ENCODE results near the gene ADK.
A peak's percentile ranks its signal among the peaks of the same experiment; 100 is the strongest.
"Not testable (repeated sequence)": the region's sequence is repeated elsewhere in the genome, so short reads cannot be mapped to it uniquely, and the experiment has no call there.

ADK gene

DNA sequence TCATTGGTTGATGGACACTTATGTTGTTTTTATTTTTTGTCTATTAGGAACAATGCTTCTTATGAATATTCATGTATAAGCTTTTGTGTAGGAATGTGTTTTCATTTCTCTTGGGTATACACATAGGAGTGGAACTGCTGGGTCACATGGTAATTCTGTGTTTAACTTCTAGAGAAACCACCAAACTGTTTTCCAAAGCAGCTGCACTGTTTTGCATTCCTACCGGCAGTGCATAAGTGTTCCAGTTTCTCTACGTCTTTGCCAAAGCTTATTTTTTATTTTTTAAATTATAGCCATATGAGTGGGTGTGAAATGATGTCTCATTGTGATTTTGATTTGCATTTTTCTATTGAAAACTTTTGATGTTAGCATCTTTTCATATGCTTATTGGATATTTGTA is 51.3 kb downstream of the ADK start:
- Histone ChIP-seq H3K27ac (ENCODE audit: insufficient read depth, low read length, poor library complexity, severe bottlenecking) (no peak overlapping the region), H3K27me3 (replicated peaks; ENCODE audit: control insufficient read depth, insufficient read depth, low read length, poor library complexity, severe bottlenecking) (no peaks in the 10 kb centered on the region), H3K4me3 (ENCODE audit: insufficient read depth, low read depth, low read length, poor library complexity, severe bottlenecking) (no peak overlapping the region), H3K4me1 (ENCODE audit: control insufficient read depth, insufficient read depth, low read length, poor library complexity, severe bottlenecking) (no peaks in the 10 kb centered on the region), H3K9me3 (ENCODE audit: control insufficient read depth, low read length) (no peaks in the 10 kb centered on the region), H3K36me3 (ENCODE audit: control insufficient read depth, insufficient read depth, low read length) (no peaks in the 10 kb centered on the region)
- DNase-seq: no peak

DNA sequence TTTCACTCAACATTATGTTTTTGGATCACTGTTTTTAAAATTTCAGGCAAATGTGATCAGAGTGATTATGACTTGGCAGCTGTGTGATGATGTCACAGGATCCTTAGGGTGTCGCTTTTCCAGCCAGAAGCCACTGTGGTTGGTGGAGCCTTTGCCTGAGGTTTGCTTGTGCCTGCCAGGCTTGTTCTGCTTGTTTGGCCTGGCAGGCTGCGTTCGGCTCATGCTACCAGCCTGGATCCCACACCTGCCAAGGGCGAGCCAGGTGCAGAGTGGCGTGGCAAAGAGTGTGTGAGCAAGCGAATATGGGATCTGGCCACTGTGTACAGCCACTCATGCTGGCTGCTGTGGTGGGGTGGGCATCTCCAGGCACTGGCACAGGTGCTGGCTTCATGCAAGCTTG is 55.7 kb downstream of the ADK start:
- no peaks in the 10 kb centered on the region for H3K27me3 ChIP-seq (replicated peaks; ENCODE audit: control insufficient read depth, insufficient read depth, low read length, poor library complexity, severe bottlenecking)
- no peaks in the 10 kb centered on the region for H3K4me1 ChIP-seq (ENCODE audit: control insufficient read depth, insufficient read depth, low read length, poor library complexity, severe bottlenecking)
- no peak overlapping the region for H3K27ac ChIP-seq (ENCODE audit: insufficient read depth, low read length, poor library complexity, severe bottlenecking)
- DNase-seq: no peak
- no peaks in the 10 kb centered on the region for H3K36me3 ChIP-seq (ENCODE audit: control insufficient read depth, insufficient read depth, low read length)
- H3K9me3 ChIP-seq (ENCODE audit: control insufficient read depth, low read length): no peaks in the 10 kb centered on the region
- H3K4me3 ChIP-seq (ENCODE audit: insufficient read depth, low read depth, low read length, poor library complexity, severe bottlenecking): no peak overlapping the region

DNA sequence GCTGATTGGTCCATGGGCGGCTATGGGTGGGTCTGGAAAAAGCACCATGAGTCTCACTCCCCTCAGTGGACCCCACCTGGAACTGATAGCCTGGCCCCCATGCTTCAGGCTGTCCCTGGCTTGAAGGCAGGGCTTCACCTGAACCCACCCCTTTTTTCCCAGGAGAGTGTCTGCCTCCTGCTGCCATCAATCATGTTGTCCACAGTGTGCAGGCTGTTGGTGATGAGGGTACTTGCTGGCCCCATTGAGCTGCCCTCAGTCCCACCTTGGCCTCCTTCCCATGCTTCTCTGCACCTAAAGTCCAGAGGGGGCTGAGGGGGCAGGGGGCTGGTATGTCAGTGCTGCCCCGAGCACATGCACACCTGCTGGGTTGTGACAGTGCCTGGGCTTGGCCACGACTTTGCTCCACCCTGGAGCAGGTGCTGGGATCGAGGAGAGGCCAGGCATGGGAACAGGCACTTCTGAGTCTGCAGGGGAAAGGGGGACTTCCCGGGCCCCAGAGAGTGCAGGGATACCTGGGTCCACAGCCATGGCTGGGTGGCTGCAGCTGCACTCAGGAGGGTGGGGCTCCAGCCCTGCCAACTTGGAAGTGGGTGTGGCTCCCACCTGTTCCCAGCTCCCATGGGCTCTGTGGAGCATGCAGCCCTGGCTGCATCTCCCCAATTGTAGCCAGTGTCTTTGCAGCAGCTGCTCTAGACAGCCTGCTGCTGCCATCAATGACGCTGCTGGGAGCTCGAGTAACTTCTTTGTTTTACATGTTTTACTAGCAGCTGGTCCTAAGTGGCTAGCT is 56.9 kb downstream of the ADK start:
- H3K9me3 ChIP-seq (ENCODE audit: control insufficient read depth, low read length): no peaks in the 10 kb centered on the region
- H3K36me3 ChIP-seq (ENCODE audit: control insufficient read depth, insufficient read depth, low read length): no peaks in the 10 kb centered on the region
- H3K27ac ChIP-seq (ENCODE audit: insufficient read depth, low read length, poor library complexity, severe bottlenecking): no peak overlapping the region
- H3K4me1 ChIP-seq (ENCODE audit: control insufficient read depth, insufficient read depth, low read length, poor library complexity, severe bottlenecking): no peaks in the 10 kb centered on the region
- no peak overlapping the region for H3K4me3 ChIP-seq (ENCODE audit: insufficient read depth, low read depth, low read length, poor library complexity, severe bottlenecking)
- H3K27me3 ChIP-seq (replicated peaks; ENCODE audit: control insufficient read depth, insufficient read depth, low read length, poor library complexity, severe bottlenecking): no peaks in the 10 kb centered on the region
- DNase-seq: no peak

DNA sequence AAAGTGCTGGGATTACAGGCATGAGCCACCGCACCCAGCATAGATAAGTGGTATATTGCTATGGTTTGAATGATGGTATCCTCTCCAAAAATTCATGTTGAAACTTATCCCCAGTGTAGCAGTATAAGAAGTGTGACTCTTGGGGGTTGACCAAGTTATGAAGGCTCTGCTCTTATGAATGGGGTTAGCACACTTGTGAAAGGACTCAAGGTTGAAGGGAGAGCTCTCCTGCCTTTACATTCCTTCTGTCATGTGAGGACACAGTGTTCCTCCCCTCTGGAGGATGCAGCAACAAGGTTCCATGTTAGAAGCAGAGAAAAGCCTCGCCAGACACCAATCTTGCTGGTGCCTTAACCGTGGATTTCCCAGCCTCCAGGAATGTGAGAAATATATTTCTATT is 58.0 kb downstream of the ADK start:
- DNase-seq: no peak
- Histone ChIP-seq H3K9me3 (ENCODE audit: control insufficient read depth, low read length) (no peaks in the 10 kb centered on the region), H3K36me3 (ENCODE audit: control insufficient read depth, insufficient read depth, low read length) (no peaks in the 10 kb centered on the region), H3K27me3 (replicated peaks; ENCODE audit: control insufficient read depth, insufficient read depth, low read length, poor library complexity, severe bottlenecking) (no peaks in the 10 kb centered on the region), H3K4me3 (ENCODE audit: insufficient read depth, low read depth, low read length, poor library complexity, severe bottlenecking) (no peak overlapping the region), H3K4me1 (ENCODE audit: control insufficient read depth, insufficient read depth, low read length, poor library complexity, severe bottlenecking) (no peaks in the 10 kb centered on the region), H3K27ac (ENCODE audit: insufficient read depth, low read length, poor library complexity, severe bottlenecking) (no peak overlapping the region)

DNA sequence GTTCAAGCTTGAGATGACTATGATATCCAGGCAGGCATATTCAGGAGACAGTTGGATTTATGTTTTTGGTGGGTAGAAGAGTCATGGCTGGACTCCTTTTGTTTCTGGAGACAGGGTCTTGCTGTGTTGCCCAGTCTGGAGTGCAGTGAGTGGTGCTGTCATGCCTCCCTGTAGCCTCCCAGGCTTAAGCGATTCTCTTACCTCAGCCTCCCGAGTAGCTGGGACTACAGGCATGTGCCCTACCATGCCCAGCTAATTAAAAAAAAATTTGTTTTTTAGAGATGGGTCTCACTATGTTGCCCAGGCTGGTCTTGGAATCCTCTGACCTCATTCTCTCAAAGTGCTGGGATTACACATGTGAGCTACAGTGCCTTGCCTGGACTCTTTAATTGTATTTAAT is 62.0 kb downstream of the ADK start:
- no peak overlapping the region for H3K4me3 ChIP-seq (ENCODE audit: insufficient read depth, low read depth, low read length, poor library complexity, severe bottlenecking)
- no peak overlapping the region for H3K27ac ChIP-seq (ENCODE audit: insufficient read depth, low read length, poor library complexity, severe bottlenecking)
- no peaks in the 10 kb centered on the region for H3K9me3 ChIP-seq (ENCODE audit: control insufficient read depth, low read length)
- no peaks in the 10 kb centered on the region for H3K4me1 ChIP-seq (ENCODE audit: control insufficient read depth, insufficient read depth, low read length, poor library complexity, severe bottlenecking)
- H3K36me3 ChIP-seq (ENCODE audit: control insufficient read depth, insufficient read depth, low read length): no peaks in the 10 kb centered on the region
- DNase-seq: no peak
- H3K27me3 ChIP-seq (replicated peaks; ENCODE audit: control insufficient read depth, insufficient read depth, low read length, poor library complexity, severe bottlenecking): no peaks in the 10 kb centered on the region

DNA sequence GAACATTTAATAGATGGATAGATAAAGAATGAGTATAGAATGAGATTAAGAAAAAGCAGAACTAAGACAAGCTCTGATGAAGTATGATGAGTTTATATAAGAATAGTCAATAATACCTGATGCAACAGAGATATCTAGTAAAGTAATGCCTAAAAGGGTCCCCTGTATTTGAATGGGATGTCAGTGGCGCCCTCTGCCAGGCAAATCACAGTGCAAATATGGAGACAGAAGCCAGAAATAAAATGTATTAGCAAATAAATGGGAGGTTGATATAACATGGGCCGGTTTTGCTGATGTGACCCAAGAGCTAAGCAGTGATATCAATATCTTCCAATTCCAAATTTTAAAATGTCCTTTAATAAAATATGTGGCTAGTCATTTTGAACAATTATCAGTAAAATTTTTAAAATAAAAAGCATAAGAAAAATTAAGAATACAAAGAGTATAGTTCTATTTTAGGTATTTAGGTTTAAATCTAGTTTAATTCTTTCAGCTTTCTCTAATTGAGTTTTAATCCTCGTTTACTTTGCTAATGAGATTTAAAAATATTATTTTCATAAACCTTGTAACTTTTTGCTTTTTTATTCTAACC is 62.6 kb downstream of the ADK start:
- H3K9me3 ChIP-seq (ENCODE audit: control insufficient read depth, low read length): no peaks in the 10 kb centered on the region
- no peaks in the 10 kb centered on the region for H3K27me3 ChIP-seq (replicated peaks; ENCODE audit: control insufficient read depth, insufficient read depth, low read length, poor library complexity, severe bottlenecking)
- H3K27ac ChIP-seq (ENCODE audit: insufficient read depth, low read length, poor library complexity, severe bottlenecking): no peak overlapping the region
- H3K4me1 ChIP-seq (ENCODE audit: control insufficient read depth, insufficient read depth, low read length, poor library complexity, severe bottlenecking): no peaks in the 10 kb centered on the region
- no peak overlapping the region for H3K4me3 ChIP-seq (ENCODE audit: insufficient read depth, low read depth, low read length, poor library complexity, severe bottlenecking)
- peak in 2 of 3 donors; percentile 11 to 19 for DNase-seq
- H3K36me3 ChIP-seq (ENCODE audit: control insufficient read depth, insufficient read depth, low read length): no peaks in the 10 kb centered on the region

DNA sequence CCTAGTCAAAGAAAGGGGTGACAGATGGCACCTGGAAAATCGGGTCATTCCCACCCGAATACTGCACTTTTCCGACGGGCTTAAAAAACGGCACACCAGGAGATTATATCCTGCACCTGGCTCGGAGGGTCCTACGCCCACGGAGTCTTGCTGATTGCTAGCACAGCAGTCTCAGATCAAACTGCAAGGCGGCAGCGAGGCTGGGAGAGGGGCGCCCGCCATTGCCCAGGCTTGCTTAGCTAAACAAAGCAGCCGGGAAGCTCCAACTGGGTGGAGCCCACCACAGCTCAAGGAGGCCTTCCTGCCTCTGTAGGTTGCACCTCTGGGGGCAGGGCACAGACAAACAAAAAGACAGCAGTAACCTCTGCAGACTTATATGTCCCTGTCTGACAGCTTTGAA is 66.1 kb downstream of the ADK start:
- H3K4me3 ChIP-seq (ENCODE audit: insufficient read depth, low read depth, low read length, poor library complexity, severe bottlenecking); H3K27ac ChIP-seq (ENCODE audit: insufficient read depth, low read length, poor library complexity, severe bottlenecking); DNase-seq; H3K27me3 ChIP-seq (replicated peaks; ENCODE audit: control insufficient read depth, insufficient read depth, low read length, poor library complexity, severe bottlenecking); H3K36me3 ChIP-seq (ENCODE audit: control insufficient read depth, insufficient read depth, low read length); H3K9me3 ChIP-seq (ENCODE audit: control insufficient read depth, low read length); H3K4me1 ChIP-seq (ENCODE audit: control insufficient read depth, insufficient read depth, low read length, poor library complexity, severe bottlenecking): not testable (repeated sequence)

DNA sequence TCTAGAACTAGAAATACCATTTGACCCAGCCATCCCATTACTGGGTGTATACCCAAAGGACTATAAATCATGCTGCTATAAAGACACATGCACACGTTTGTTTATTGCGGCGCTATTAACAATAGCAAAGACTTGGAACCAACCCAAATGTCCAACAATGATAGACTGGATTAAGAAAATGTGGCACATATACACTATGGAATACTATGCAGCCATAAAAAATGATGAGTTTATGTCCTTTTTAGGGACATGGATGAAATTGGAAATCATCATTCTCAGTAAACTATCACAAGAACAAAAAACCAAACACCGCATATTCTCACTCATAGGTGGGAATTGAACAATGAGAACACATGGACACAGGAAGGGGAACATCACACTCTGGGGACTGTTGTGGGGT is 71.4 kb downstream of the ADK start:
- not testable (repeated sequence) for H3K27me3 ChIP-seq (replicated peaks; ENCODE audit: control insufficient read depth, insufficient read depth, low read length, poor library complexity, severe bottlenecking); H3K9me3 ChIP-seq (ENCODE audit: control insufficient read depth, low read length); H3K4me1 ChIP-seq (ENCODE audit: control insufficient read depth, insufficient read depth, low read length, poor library complexity, severe bottlenecking); H3K36me3 ChIP-seq (ENCODE audit: control insufficient read depth, insufficient read depth, low read length); H3K4me3 ChIP-seq (ENCODE audit: insufficient read depth, low read depth, low read length, poor library complexity, severe bottlenecking); DNase-seq; H3K27ac ChIP-seq (ENCODE audit: insufficient read depth, low read length, poor library complexity, severe bottlenecking)

DNA sequence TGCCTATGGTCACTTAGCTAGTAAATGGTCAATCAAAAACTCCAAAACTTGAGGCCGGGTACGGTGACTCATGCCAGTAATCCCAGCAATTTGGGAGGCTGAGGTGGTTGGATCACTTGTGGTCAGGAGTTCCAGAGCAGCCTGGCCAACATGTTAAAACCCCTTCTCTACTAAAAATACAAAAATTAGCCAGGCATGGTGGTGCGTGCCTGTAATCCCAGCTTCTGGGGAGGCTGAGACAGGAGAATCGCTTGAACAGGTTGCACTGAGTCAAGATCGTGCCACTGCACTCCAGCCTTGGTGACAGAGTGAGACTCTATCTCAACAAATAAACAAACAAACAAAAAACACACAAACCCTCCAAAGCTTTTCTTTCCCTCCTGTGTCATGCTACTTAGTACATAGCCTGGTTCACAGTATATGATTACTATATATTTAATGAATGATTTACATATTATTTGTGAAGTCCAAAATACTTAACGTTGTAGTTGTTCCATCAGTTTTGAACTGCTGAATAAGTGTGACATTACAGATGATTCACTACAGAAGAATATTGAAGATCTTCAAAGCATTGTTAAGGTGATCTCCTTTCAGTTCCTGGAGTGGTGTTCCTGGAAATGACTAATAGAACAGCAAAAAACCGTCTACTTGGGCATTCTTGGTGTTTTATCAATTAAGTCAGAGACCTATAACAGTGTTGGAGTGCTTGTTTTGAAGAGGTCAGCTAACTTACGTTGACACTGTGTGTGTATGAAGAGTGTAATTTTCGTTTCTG is 72.9 kb downstream of the ADK start:
- H3K9me3 ChIP-seq (ENCODE audit: control insufficient read depth, low read length): no peaks in the 10 kb centered on the region
- peaks cover 4% of the 10 kb centered on the region for H3K4me1 ChIP-seq (ENCODE audit: control insufficient read depth, insufficient read depth, low read length, poor library complexity, severe bottlenecking)
- H3K36me3 ChIP-seq (ENCODE audit: control insufficient read depth, insufficient read depth, low read length): no peaks in the 10 kb centered on the region
- H3K4me3 ChIP-seq (ENCODE audit: insufficient read depth, low read depth, low read length, poor library complexity, severe bottlenecking): no peak overlapping the region
- no peak for DNase-seq
- no peak overlapping the region for H3K27ac ChIP-seq (ENCODE audit: insufficient read depth, low read length, poor library complexity, severe bottlenecking)
- no peaks in the 10 kb centered on the region for H3K27me3 ChIP-seq (replicated peaks; ENCODE audit: control insufficient read depth, insufficient read depth, low read length, poor library complexity, severe bottlenecking)

All from effector memory CD4-positive, alpha-beta T cell (primary cell).